ENCODE measurements around the gene APELA.
"Not testable (repeated sequence)": the region's sequence is repeated elsewhere in the genome, so short reads cannot be mapped to it uniquely, and the experiment has no call there.

APELA gene

GRCh38 chr4:164904941-164905340, 28.0 kb downstream of the APELA start:
- POLR2A ChIA-PET, result no interaction called here
- DNase-seq (ENCODE audit: extremely low spot score), result no peak
- CTCF ChIA-PET, result interaction anchor here (0.6 kb wide), 2 partner anchors 43 to 1120 kb away, joined by 4 to 7 read pairs; no protein-coding TSS in a partner anchor
- TF ChIP-seq ARNT (IDR thresholded peaks at IDR 0.05), result no peak
- TF ChIP-seq ELF4 (IDR thresholded peaks at IDR 0.05), result no peak
- no peak for TF ChIP-seq NFRKB (IDR thresholded peaks at IDR 0.05)
- no peak for TF ChIP-seq BHLHE40 (IDR thresholded peaks at IDR 0.05; ENCODE audit: borderline replicate concordance)
- TF ChIP-seq LEF1 (IDR thresholded peaks at IDR 0.05; ENCODE audit: borderline replicate concordance), result no peak
- no peak for TF ChIP-seq FOXK2 (IDR thresholded peaks at IDR 0.05)
- no peak for TF ChIP-seq FOXA1 (IDR thresholded peaks at IDR 0.05)
- no peak for TF ChIP-seq SUZ12 (IDR thresholded peaks at IDR 0.05)
- no peak for TF ChIP-seq TARDBP (IDR thresholded peaks at IDR 0.05)
- no peak for TF ChIP-seq FOXM1 (IDR thresholded peaks at IDR 0.05; ENCODE audit: borderline replicate concordance)
- no peak for TF ChIP-seq HDGF (IDR thresholded peaks at IDR 0.05; ENCODE audit: borderline replicate concordance)
- no peak for TF ChIP-seq ZNF384 (IDR thresholded peaks at IDR 0.05)
- TF ChIP-seq CTBP1 (IDR thresholded peaks at IDR 0.05; ENCODE audit: borderline replicate concordance), result no peak
- TF ChIP-seq L3MBTL2 (conservative IDR thresholded peaks at IDR 0.05), result no peak
- no peak for TF ChIP-seq SP1 (IDR thresholded peaks at IDR 0.05)
- no peak for TF ChIP-seq PKNOX1 (IDR thresholded peaks at IDR 0.05)

DNA sequence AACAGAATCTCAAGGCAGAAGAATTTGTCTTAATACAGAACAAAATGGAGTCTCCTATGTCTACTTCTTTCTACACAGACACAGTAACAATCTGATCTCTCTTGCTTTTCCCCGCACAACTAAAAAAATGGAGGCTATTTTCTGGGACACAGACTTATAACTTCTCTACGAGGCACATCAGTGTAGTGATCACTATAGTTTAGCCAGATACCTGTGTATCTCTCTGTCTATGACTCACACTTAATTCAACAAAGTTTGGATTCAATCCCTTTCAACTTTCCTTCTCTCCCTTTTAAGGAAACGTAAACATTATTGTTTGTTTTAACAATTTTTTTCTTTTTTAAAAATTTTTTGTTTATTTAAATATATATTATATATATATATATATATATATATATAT, 29.4 kb downstream of the APELA start:
- ChIA-PET CTCF (interaction anchor here (0.5 kb wide), 1 partner anchor 127 kb away, joined by 3 read pairs; no protein-coding TSS in a partner anchor), POLR2A (no interaction called here)
- no peak for DNase-seq (ENCODE audit: extremely low spot score)
- TF ChIP-seq FOXA1 (IDR thresholded peaks at IDR 0.05), result no peak
- TF ChIP-seq HDGF (IDR thresholded peaks at IDR 0.05; ENCODE audit: borderline replicate concordance), result no peak
- TF ChIP-seq TARDBP (IDR thresholded peaks at IDR 0.05), result no peak
- no peak for TF ChIP-seq ARNT (IDR thresholded peaks at IDR 0.05)
- TF ChIP-seq BHLHE40 (IDR thresholded peaks at IDR 0.05; ENCODE audit: borderline replicate concordance), result no peak
- no peak for TF ChIP-seq SUZ12 (IDR thresholded peaks at IDR 0.05)
- no peak for TF ChIP-seq NFRKB (IDR thresholded peaks at IDR 0.05)
- TF ChIP-seq ZNF384 (IDR thresholded peaks at IDR 0.05), result no peak
- no peak for TF ChIP-seq ELF4 (IDR thresholded peaks at IDR 0.05)
- no peak for TF ChIP-seq L3MBTL2 (conservative IDR thresholded peaks at IDR 0.05)

- CTCF ChIA-PET, result interaction anchor here (0.6 kb wide), 1 partner anchor 155 kb away, joined by 3 read pairs; no protein-coding TSS in a partner anchor
- POLR2A ChIA-PET; DNase-seq (ENCODE audit: extremely low spot score): not testable (repeated sequence)
Measured at GRCh38 chr4:164913506-164913905, 36.5 kb downstream of the APELA start.

DNA sequence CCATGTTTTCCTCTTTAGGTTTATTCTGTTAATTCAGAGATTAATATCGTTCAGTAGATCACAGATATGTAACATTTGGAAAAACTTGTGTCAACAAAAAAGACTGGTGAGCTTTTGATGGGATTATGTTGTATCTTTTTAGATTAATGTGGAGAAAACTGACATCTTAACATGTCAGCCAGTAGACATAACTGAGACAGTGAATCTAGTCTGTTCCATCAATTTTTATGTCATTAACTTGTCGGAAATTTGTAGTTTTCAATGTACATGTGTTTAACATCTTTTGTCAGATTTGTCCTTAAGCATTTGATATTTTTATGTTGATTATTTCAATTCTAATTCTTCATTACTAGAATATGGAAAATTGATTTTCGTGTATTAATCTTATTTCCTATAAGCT, 42.0 kb downstream of the APELA start:
- TF ChIP-seq SUZ12 (IDR thresholded peaks at IDR 0.05), result no peak
- no peak for TF ChIP-seq BHLHE40 (IDR thresholded peaks at IDR 0.05; ENCODE audit: borderline replicate concordance)
- no peak for TF ChIP-seq FOXM1 (IDR thresholded peaks at IDR 0.05; ENCODE audit: borderline replicate concordance)
- no peak for TF ChIP-seq ELF4 (IDR thresholded peaks at IDR 0.05)
- TF ChIP-seq PKNOX1 (IDR thresholded peaks at IDR 0.05), result no peak
- TF ChIP-seq FOXA1 (IDR thresholded peaks at IDR 0.05), result no peak
- TF ChIP-seq LEF1 (IDR thresholded peaks at IDR 0.05; ENCODE audit: borderline replicate concordance), result no peak
- no peak for TF ChIP-seq L3MBTL2 (conservative IDR thresholded peaks at IDR 0.05)
- no peak for TF ChIP-seq TARDBP (IDR thresholded peaks at IDR 0.05)
- no peak for TF ChIP-seq ZNF384 (IDR thresholded peaks at IDR 0.05)
- no peak for DNase-seq (ENCODE audit: extremely low spot score)
- CTCF ChIA-PET, result no interaction called here
- POLR2A ChIA-PET, result no interaction called here

DNA sequence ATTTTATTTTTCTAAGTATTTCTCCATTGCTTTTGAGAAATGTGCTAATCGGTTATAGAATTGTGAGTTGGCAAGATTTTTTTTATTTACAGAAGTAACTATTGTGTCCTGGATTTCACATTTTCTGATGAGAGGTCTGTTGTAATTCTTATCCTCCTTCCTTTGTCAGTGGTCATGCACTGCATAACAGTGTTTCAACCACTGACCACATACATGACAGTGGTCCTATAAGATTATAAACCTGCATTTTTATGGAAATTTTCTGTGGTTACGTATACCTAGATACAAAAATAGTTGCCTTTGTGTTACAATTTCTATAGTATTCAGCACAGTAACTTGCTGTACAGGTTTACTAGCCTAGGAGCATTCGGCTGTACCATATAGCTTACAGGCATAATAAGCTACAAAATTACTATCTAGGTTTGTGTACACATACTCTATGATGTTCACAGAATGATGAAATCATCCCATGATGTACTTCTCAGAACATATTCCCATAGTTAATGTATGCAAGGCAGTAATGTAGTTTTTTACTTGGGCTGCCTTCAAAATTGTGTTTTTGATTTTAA, 47.8 kb downstream of the APELA start:
- TF ChIP-seq FOXM1 (IDR thresholded peaks at IDR 0.05; ENCODE audit: borderline replicate concordance) (no peak), ELF4 (IDR thresholded peaks at IDR 0.05) (no peak), CTBP1 (IDR thresholded peaks at IDR 0.05; ENCODE audit: borderline replicate concordance) (no peak), FOXK2 (IDR thresholded peaks at IDR 0.05) (no peak), NFRKB (IDR thresholded peaks at IDR 0.05) (no peak), LEF1 (IDR thresholded peaks at IDR 0.05; ENCODE audit: borderline replicate concordance) (no peak), ZNF384 (IDR thresholded peaks at IDR 0.05) (no peak), SP1 (IDR thresholded peaks at IDR 0.05) (no peak), FOXA1 (IDR thresholded peaks at IDR 0.05) (no peak), HDGF (IDR thresholded peaks at IDR 0.05; ENCODE audit: borderline replicate concordance) (no peak), L3MBTL2 (conservative IDR thresholded peaks at IDR 0.05) (no peak), TARDBP (IDR thresholded peaks at IDR 0.05) (no peak), BHLHE40 (IDR thresholded peaks at IDR 0.05; ENCODE audit: borderline replicate concordance) (no peak), SUZ12 (IDR thresholded peaks at IDR 0.05) (no peak), ARNT (IDR thresholded peaks at IDR 0.05) (no peak), PKNOX1 (IDR thresholded peaks at IDR 0.05) (no peak)
- no peak for DNase-seq (ENCODE audit: extremely low spot score)
- POLR2A ChIA-PET, result no interaction called here
- CTCF ChIA-PET, result no interaction called here

DNA sequence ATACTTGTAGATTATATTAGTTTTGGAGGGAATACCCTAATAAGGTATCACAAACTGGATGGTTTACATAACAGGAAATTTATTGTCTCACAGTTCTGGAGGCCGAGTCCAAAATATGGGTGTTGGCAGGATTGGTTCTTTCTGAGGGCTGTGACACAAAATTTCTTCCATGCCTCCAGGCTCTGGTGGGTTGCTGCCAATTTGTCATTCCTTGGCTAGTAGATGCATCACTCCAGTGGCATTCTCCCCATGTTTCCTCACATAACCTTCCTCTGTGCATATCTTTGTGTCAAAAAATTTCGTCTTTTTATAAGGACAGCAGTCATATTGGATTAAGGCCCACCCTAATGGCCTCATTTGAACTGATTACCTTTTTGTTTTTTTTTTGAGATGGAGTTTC, 49.3 kb downstream of the APELA start:
- POLR2A ChIA-PET, result no interaction called here
- TF ChIP-seq PKNOX1 (IDR thresholded peaks at IDR 0.05) (no peak), ELF4 (IDR thresholded peaks at IDR 0.05) (no peak), TARDBP (IDR thresholded peaks at IDR 0.05) (no peak), LEF1 (IDR thresholded peaks at IDR 0.05; ENCODE audit: borderline replicate concordance) (no peak), ZNF384 (IDR thresholded peaks at IDR 0.05) (no peak), FOXK2 (IDR thresholded peaks at IDR 0.05) (no peak), FOXA1 (IDR thresholded peaks at IDR 0.05) (no peak), NFRKB (IDR thresholded peaks at IDR 0.05) (no peak), CTBP1 (IDR thresholded peaks at IDR 0.05; ENCODE audit: borderline replicate concordance) (no peak)
- DNase-seq (ENCODE audit: extremely low spot score), result no peak
- CTCF ChIA-PET, result no interaction called here

- DNase-seq (ENCODE audit: extremely low spot score); POLR2A ChIA-PET; CTCF ChIA-PET: not testable (repeated sequence)
Measured at GRCh38 chr4:164927101-164927500, 50.1 kb downstream of the APELA start.

Data from HEK293T (cell line).